ENCODE measurements around the gene MND1. TPM values are rescaled to one million over a fixed set of nuclear protein-coding genes. Genes with fewer than 3 reads are reported as not detected.

The MND1 gene
- total RNA-seq, 1 donor from 2014 or later = 1.00 TPM

- no peaks in the 10 kb centered on the region for H3K79me2 ChIP-seq (ENCODE audit: insufficient read depth, low read length)
- H3K4me1 ChIP-seq (ENCODE audit: insufficient read depth, low read length) = no peaks in the 10 kb centered on the region
- no peaks in the 10 kb centered on the region for H3K27me3 ChIP-seq (ENCODE audit: insufficient read depth, low read length)
- H3K36me3 Mint-ChIP-seq (ENCODE audit: low read depth, unreplicated experiment) = no peaks in the 10 kb centered on the region
- no peak overlapping the region for H3K4me3 Mint-ChIP-seq (ENCODE audit: unreplicated experiment)
- no peak overlapping the region for H2AFZ ChIP-seq (ENCODE audit: low read depth, low read length)
- TF ChIP-seq EZH2 (IDR thresholded peaks at IDR 0.05; ENCODE audit: insufficient read depth, low read length) = no peak
- no peak for TF ChIP-seq CTCF (IDR thresholded peaks at IDR 0.05; ENCODE audit: insufficient read depth, low read depth, low read length)
- H3K4me2 ChIP-seq (ENCODE audit: low read length) = no peak overlapping the region
- no peaks in the 10 kb centered on the region for H4K20me1 ChIP-seq (ENCODE audit: insufficient read depth, low read length)
- H3K27ac Mint-ChIP-seq (ENCODE audit: unreplicated experiment) = no peak overlapping the region
- no peak overlapping the region for H3K4me3 ChIP-seq (ENCODE audit: insufficient read depth, low read depth, low read length)
- no peaks in the 10 kb centered on the region for H3K36me3 ChIP-seq (ENCODE audit: insufficient read depth, low read length)
- no peaks in the 10 kb centered on the region for H3K9me3 ChIP-seq (ENCODE audit: insufficient read depth, low read depth, low read length)
- H3K4me1 Mint-ChIP-seq (ENCODE audit: low read depth, unreplicated experiment) = peaks cover 3% of the 10 kb centered on the region
- H3K27ac ChIP-seq (ENCODE audit: low read depth, low read length) = no peak overlapping the region
- H3K9me3 Mint-ChIP-seq (ENCODE audit: unreplicated experiment) = no peaks in the 10 kb centered on the region
- no peak for FAIRE-seq
- H3K27me3 Mint-ChIP-seq (ENCODE audit: low read depth, unreplicated experiment) = no peaks in the 10 kb centered on the region
- DNase-seq (ENCODE audit: low read depth) = no peak
- H3K9ac ChIP-seq (ENCODE audit: low read length) = no peak overlapping the region
Observed at GRCh38 chr4:153419673-153420278, 75.3 kb downstream of the MND1 start.

- H3K36me3 ChIP-seq (ENCODE audit: insufficient read depth, low read length) = no peaks in the 10 kb centered on the region
- H3K36me3 Mint-ChIP-seq (ENCODE audit: low read depth, unreplicated experiment) = no peaks in the 10 kb centered on the region
- no peaks in the 10 kb centered on the region for H3K9me3 Mint-ChIP-seq (ENCODE audit: unreplicated experiment)
- H3K79me2 ChIP-seq (ENCODE audit: insufficient read depth, low read length) = no peaks in the 10 kb centered on the region
- no peak for TF ChIP-seq EZH2 (IDR thresholded peaks at IDR 0.05; ENCODE audit: insufficient read depth, low read length)
- no peak for TF ChIP-seq CTCF (IDR thresholded peaks at IDR 0.05; ENCODE audit: insufficient read depth, low read depth, low read length)
- H3K27me3 Mint-ChIP-seq (ENCODE audit: low read depth, unreplicated experiment) = no peaks in the 10 kb centered on the region
- DNase-seq (ENCODE audit: low read depth) = peak; percentile 53
- H2AFZ ChIP-seq (ENCODE audit: low read depth, low read length) = no peak overlapping the region
- peaks cover 3% of the 10 kb centered on the region for H3K4me1 Mint-ChIP-seq (ENCODE audit: low read depth, unreplicated experiment)
- H3K4me2 ChIP-seq (ENCODE audit: low read length) = no peak overlapping the region
- no peaks in the 10 kb centered on the region for H4K20me1 ChIP-seq (ENCODE audit: insufficient read depth, low read length)
- H3K27ac ChIP-seq (ENCODE audit: low read depth, low read length) = no peak overlapping the region
- no peaks in the 10 kb centered on the region for H3K9me3 ChIP-seq (ENCODE audit: insufficient read depth, low read depth, low read length)
- H3K4me1 ChIP-seq (ENCODE audit: insufficient read depth, low read length) = no peaks in the 10 kb centered on the region
- no peaks in the 10 kb centered on the region for H3K27me3 ChIP-seq (ENCODE audit: insufficient read depth, low read length)
- no peak overlapping the region for H3K27ac Mint-ChIP-seq (ENCODE audit: unreplicated experiment)
- no peak overlapping the region for H3K4me3 ChIP-seq (ENCODE audit: insufficient read depth, low read depth, low read length)
- no peak overlapping the region for H3K9ac ChIP-seq (ENCODE audit: low read length)
- H3K4me3 Mint-ChIP-seq (ENCODE audit: unreplicated experiment) = no peak overlapping the region
- FAIRE-seq = no peak
Observed at GRCh38 chr4:153420361-153420760, 75.9 kb downstream of the MND1 start.

GRCh38 chr4:153421941-153422340 lies 77.5 kb downstream of the MND1 start:
- H3K4me1 ChIP-seq (ENCODE audit: insufficient read depth, low read length) = no peaks in the 10 kb centered on the region
- H3K79me2 ChIP-seq (ENCODE audit: insufficient read depth, low read length) = no peaks in the 10 kb centered on the region
- H3K9me3 ChIP-seq (ENCODE audit: insufficient read depth, low read depth, low read length) = no peaks in the 10 kb centered on the region
- no peaks in the 10 kb centered on the region for H4K20me1 ChIP-seq (ENCODE audit: insufficient read depth, low read length)
- DNase-seq (ENCODE audit: low read depth) (no peak), FAIRE-seq (no peak)
- H3K4me3 ChIP-seq (ENCODE audit: insufficient read depth, low read depth, low read length) = no peak overlapping the region
- no peaks in the 10 kb centered on the region for H3K9me3 Mint-ChIP-seq (ENCODE audit: unreplicated experiment)
- H3K4me1 Mint-ChIP-seq (ENCODE audit: low read depth, unreplicated experiment) = peaks cover 3% of the 10 kb centered on the region
- H3K36me3 ChIP-seq (ENCODE audit: insufficient read depth, low read length) = no peaks in the 10 kb centered on the region
- H3K36me3 Mint-ChIP-seq (ENCODE audit: low read depth, unreplicated experiment) = no peaks in the 10 kb centered on the region
- no peaks in the 10 kb centered on the region for H3K27me3 ChIP-seq (ENCODE audit: insufficient read depth, low read length)
- TF ChIP-seq CTCF (IDR thresholded peaks at IDR 0.05; ENCODE audit: insufficient read depth, low read depth, low read length) (no peak), EZH2 (IDR thresholded peaks at IDR 0.05; ENCODE audit: insufficient read depth, low read length) (no peak)
- H2AFZ ChIP-seq (ENCODE audit: low read depth, low read length) = no peak overlapping the region
- H3K27ac ChIP-seq (ENCODE audit: low read depth, low read length) = no peak overlapping the region
- no peaks in the 10 kb centered on the region for H3K27me3 Mint-ChIP-seq (ENCODE audit: low read depth, unreplicated experiment)
- no peak overlapping the region for H3K27ac Mint-ChIP-seq (ENCODE audit: unreplicated experiment)
- no peak overlapping the region for H3K4me3 Mint-ChIP-seq (ENCODE audit: unreplicated experiment)
- H3K4me2 ChIP-seq (ENCODE audit: low read length) = no peak overlapping the region
- no peak overlapping the region for H3K9ac ChIP-seq (ENCODE audit: low read length)

Measured in astrocyte (in vitro differentiated cells and primary cell).